Panc1 (cell line): Measurements from ENCODE around the gene TMEM273. TPM values are rescaled to one million over a fixed set of nuclear protein-coding genes. Genes with fewer than 3 reads are reported as not detected.

ENCODE experiments used
- ATAC-seq: fragments of 200-7000 bp; cut with Tn5 transposase; 2 replicates; pipeline ENCODE4 v1.9.1; 2020; ENCODE audit warnings: mild to moderate bottlenecking, moderate library complexity
- BruUV-seq: library from RNA; stranded (reverse); fragments of 400-500 nt; replicated peaks from 2 replicates; lab custom pipeline; 2021; lab: Mats Ljungman, UMichigan
- CTCF ChIA-PET: fragments of 300-600 bp; sonication (Branson Sonifier 250); formaldehyde crosslinking; loops from one replicate; lab custom pipeline; 2022; ENCODE audit warnings: antibody characterized with exemption; lab: Charles Lee
- POLR2A ChIA-PET: fragments of 300-600 bp; sonication (Branson Sonifier 250); formaldehyde crosslinking; loops from one replicate; lab custom pipeline; 2022; ENCODE audit warnings: antibody characterized with exemption; lab: Charles Lee
- DNase-seq: peaks from one replicate; pipeline ENCODE4 v3.0.0-alpha.2; 2010; ENCODE audit warnings: low read depth, low spot score
- H3K27ac ChIP-seq: 2 replicates; pipeline ENCODE4 v1.5.1; 2011; ENCODE audit warnings: mild to moderate bottlenecking, low read length, inconsistent platforms
- H3K27me3 ChIP-seq: fragments of 200-500 bp; sonication (Bioruptor generic); 2 replicates; pipeline ENCODE4 v1.6.0; 2014; ENCODE audit warnings: low read length, inconsistent platforms; ENCODE audit not compliant: control insufficient read depth, insufficient read depth
- H3K36me3 ChIP-seq: fragments of 200-500 bp; sonication (Bioruptor generic); 2 replicates; pipeline ENCODE4 v1.5.1; 2014; ENCODE audit warnings: inconsistent platforms, mild to moderate bottlenecking, low read length, moderate library complexity; ENCODE audit not compliant: control insufficient read depth, insufficient read depth
- H3K4me1 ChIP-seq: 2 replicates; pipeline ENCODE4 v1.5.1; 2011; ENCODE audit warnings: inconsistent platforms, mild to moderate bottlenecking, low read length, moderate library complexity; ENCODE audit not compliant: control insufficient read depth, insufficient read depth
- H3K4me3 ChIP-seq, 2 experiments: 2 replicates each; pipeline ENCODE4 v1.5.1; 2011 to 2012; ENCODE audit warnings: low read depth in 2 of 2, low read length in 2 of 2, mild to moderate bottlenecking in 2 of 2, inconsistent platforms in 1 of 2, moderate library complexity in 1 of 2
- H3K9me3 ChIP-seq: fragments of 200-500 bp; sonication (Bioruptor generic); 2 replicates; pipeline ENCODE4 v1.5.1; 2014; ENCODE audit warnings: low read depth, mild to moderate bottlenecking, inconsistent platforms, low read length, moderate library complexity; ENCODE audit not compliant: control insufficient read depth, insufficient read depth
- CTCF ChIP-seq: fragments of 450-650 bp; IDR thresholded peaks from 2 replicates; pipeline ENCODE4 v1.5.1; 2017; ENCODE audit warnings: mild to moderate bottlenecking
- POLR2AphosphoS5 ChIP-seq: IDR thresholded peaks from 2 replicates; pipeline ENCODE4 v1.6.1; 2012; ENCODE audit warnings: mild to moderate bottlenecking, low read depth, low read length, moderate library complexity
- REST ChIP-seq, 2 experiments: IDR thresholded peaks; 2 replicates each; pipeline ENCODE4 v1.6.1; 2011 to 2012; ENCODE audit warnings: low read depth in 2 of 2, control low read depth in 1 of 2, low read length in 1 of 2, mild to moderate bottlenecking in 1 of 2, moderate library complexity in 1 of 2; ENCODE audit not compliant: insufficient read depth in 1 of 2
- SIN3A ChIP-seq: IDR thresholded peaks from 2 replicates; pipeline ENCODE4 v1.6.1; 2012; ENCODE audit warnings: low read depth, mild to moderate bottlenecking, low read length, moderate library complexity, borderline replicate concordance; ENCODE audit not compliant: insufficient read depth
- TCF7L2 ChIP-seq: IDR thresholded peaks from 2 replicates; pipeline ENCODE4 v1.6.1; 2011; ENCODE audit warnings: mild to moderate bottlenecking, low read depth, low read length, inconsistent platforms
- in situ Hi-C: cut with HindIII; loops from 2 replicates; pipeline ENCODE4 v1.10.0; 2016; ENCODE audit warnings: low sequenced_read_pairs, low pct_unique_long_range_greater_than_20kb
- intact Hi-C: fragments of 100-400 bp; cut with micrococcal nuclease; formaldehyde crosslinking; loops from one replicate; pipeline ENCODE4 v1.10.0; 2022; ENCODE audit not compliant: unreplicated experiment
- total RNA-seq: library from RNA; stranded (reverse); gene quantifications from one replicate; pipeline ENCODE4 v1.2.1, GENCODE V29; 2021; ENCODE audit not compliant: unreplicated experiment

The TMEM273 gene
- total RNA-seq, 1 experiment from 2014 or later: 0.23 TPM

- in situ Hi-C loops: no loop called here
- DNase-seq (no peak), ATAC-seq (no peak)
- H3K27me3 ChIP-seq: peaks cover 12% of the 10 kb centered on the region
- H3K9me3 ChIP-seq: no peaks in the 10 kb centered on the region
- H3K27ac ChIP-seq: no peak overlapping the region
- H3K4me1 ChIP-seq: no peaks in the 10 kb centered on the region
- intact Hi-C loops: no loop called here
- no peaks in the 10 kb centered on the region for H3K36me3 ChIP-seq
- no peak overlapping the region for H3K4me3 ChIP-seq
- ChIA-PET CTCF (no interaction called here), POLR2A (no interaction called here)
- no TSS peak for BruUV-seq
- TF ChIP-seq POLR2AphosphoS5 (no peak), REST (IDR thresholded peaks at IDR 0.05; ENCODE audit: insufficient read depth in 1 of 2, low read depth in 2 of 2, low read length in 1 of 2) (no peak), CTCF (no peak), SIN3A (no peak), TCF7L2 (no peak)
These were observed 75.3 kb downstream of the TMEM273 start for GRCh38 chr10:49112851-49113250.

GRCh38 chr10:49112098-49112497, 76.1 kb downstream of the TMEM273 start:
- TF ChIP-seq TCF7L2: no peak
- no peak for TF ChIP-seq SIN3A
- TF ChIP-seq REST (IDR thresholded peaks at IDR 0.05; ENCODE audit: insufficient read depth in 1 of 2, low read depth in 2 of 2, low read length in 1 of 2): no peak
- no peak for TF ChIP-seq POLR2AphosphoS5
- no peak for TF ChIP-seq CTCF
- Histone ChIP-seq H3K4me1 (no peaks in the 10 kb centered on the region), H3K27ac (no peak overlapping the region), H3K36me3 (no peaks in the 10 kb centered on the region), H3K4me3 (no peak overlapping the region), H3K27me3 (peaks cover 12% of the 10 kb centered on the region), H3K9me3 (no peaks in the 10 kb centered on the region)
- DNase-seq: no peak
- intact Hi-C loops (no loop called here), in situ Hi-C loops (no loop called here)
- no TSS peak for BruUV-seq
- POLR2A ChIA-PET: no interaction called here
- no peak for ATAC-seq
- CTCF ChIA-PET: no interaction called here
